Memory B cell (primary cell): ENCODE data around the gene TMEM14A.
"Not testable (repeated sequence)": the region's sequence is repeated elsewhere in the genome, so short reads cannot be mapped to it uniquely, and the experiment has no call there.

ENCODE experiments used
- ATAC-seq: fragments of 150-1000 bp; cut with Tn5 transposase; 2 replicates; pipeline ENCODE4 v1.10.0; 2021; ENCODE audit warnings: low read depth, mild to moderate bottlenecking, moderate library complexity
- DNase-seq, 2 donors: peaks; one replicate each; pipeline ENCODE4 v3.0.0; 2022; ENCODE audit warnings: low spot score in 2 of 2
- H3K27ac Mint-ChIP-seq: one replicate; pipeline ENCODE4 v1.8.0; 2022; ENCODE audit warnings: mild to moderate bottlenecking, moderate library complexity, mixed read lengths
- H3K27me3 Mint-ChIP-seq: one replicate; pipeline ENCODE4 v1.8.0; 2022; ENCODE audit warnings: mixed read lengths
- H3K36me3 Mint-ChIP-seq: one replicate; pipeline ENCODE4 v1.8.0; 2022; ENCODE audit warnings: mild to moderate bottlenecking, mixed read lengths
- H3K4me1 Mint-ChIP-seq: one replicate; pipeline ENCODE4 v1.8.0; 2022; ENCODE audit warnings: mixed read lengths
- H3K4me3 Mint-ChIP-seq: one replicate; pipeline ENCODE4 v1.8.0; 2022; ENCODE audit warnings: mild to moderate bottlenecking, moderate library complexity, mixed read lengths
- H3K9me3 Mint-ChIP-seq: one replicate; pipeline ENCODE4 v1.8.0; 2022; ENCODE audit warnings: mixed read lengths

Gene TMEM14A

GRCh38 chr6:52664186-52664990 is 6.5 kb upstream of the TMEM14A start:
- Mint-ChIP-seq H3K27ac (no peak overlapping the region), H3K27me3 (no peaks in the 10 kb centered on the region), H3K4me3 (no peak overlapping the region), H3K36me3 (no peaks in the 10 kb centered on the region), H3K4me1 (peaks cover 8% of the 10 kb centered on the region), H3K9me3 (no peaks in the 10 kb centered on the region)
- peak; percentile 78 for ATAC-seq
- DNase-seq = peak; percentile 48 to 62

- H3K27me3 Mint-ChIP-seq = no peaks in the 10 kb centered on the region
- H3K27ac Mint-ChIP-seq = no peak overlapping the region
- DNase-seq (no peak), ATAC-seq (no peak)
- no peaks in the 10 kb centered on the region for H3K36me3 Mint-ChIP-seq
- H3K4me1 Mint-ChIP-seq = peaks cover 8% of the 10 kb centered on the region
- no peaks in the 10 kb centered on the region for H3K9me3 Mint-ChIP-seq
- no peak overlapping the region for H3K4me3 Mint-ChIP-seq
These were observed 5.8 kb upstream of the TMEM14A start for GRCh38 chr6:52664991-52665686.

GRCh38 chr6:52666071-52666470 is 4.8 kb upstream of the TMEM14A start:
- Mint-ChIP-seq H3K4me3 (no peak overlapping the region), H3K9me3 (no peaks in the 10 kb centered on the region), H3K4me1 (peaks cover 10% of the 10 kb centered on the region), H3K36me3 (no peaks in the 10 kb centered on the region), H3K27ac (no peak overlapping the region), H3K27me3 (no peaks in the 10 kb centered on the region)
- ATAC-seq = no peak
- DNase-seq = no peak

- no peak for ATAC-seq
- Mint-ChIP-seq H3K4me3 (no peak overlapping the region), H3K36me3 (no peaks in the 10 kb centered on the region), H3K4me1 (peaks cover 13% of the 10 kb centered on the region), H3K27ac (no peak overlapping the region), H3K9me3 (no peaks in the 10 kb centered on the region), H3K27me3 (no peaks in the 10 kb centered on the region)
- no peak for DNase-seq
These were observed 4.4 kb upstream of the TMEM14A start for GRCh38 chr6:52666523-52666922.

- Mint-ChIP-seq H3K27ac (peak overlapping the region; percentile 40), H3K4me3 (no peak overlapping the region), H3K36me3 (no peaks in the 10 kb centered on the region), H3K9me3 (no peaks in the 10 kb centered on the region), H3K27me3 (no peaks in the 10 kb centered on the region), H3K4me1 (peaks cover 22% of the 10 kb centered on the region)
- no peak for DNase-seq
- peak; percentile 14 for ATAC-seq
These were observed 3.3 kb upstream of the TMEM14A start for GRCh38 chr6:52667572-52667971.

- H3K36me3 Mint-ChIP-seq = peaks cover 8% of the 10 kb centered on the region
- peak overlapping the region; percentile 85 for H3K27ac Mint-ChIP-seq
- no peaks in the 10 kb centered on the region for H3K27me3 Mint-ChIP-seq
- ATAC-seq (no peak), DNase-seq (no peak)
- peaks cover 35% of the 10 kb centered on the region for H3K4me1 Mint-ChIP-seq
- H3K4me3 Mint-ChIP-seq = peak overlapping the region; percentile 94
- peaks cover 4% of the 10 kb centered on the region for H3K9me3 Mint-ChIP-seq
These were observed 763 bp downstream of the TMEM14A start for GRCh38 chr6:52671676-52672075.

- ATAC-seq (no peak), DNase-seq (no peak)
- no peaks in the 10 kb centered on the region for H3K27me3 Mint-ChIP-seq
- H3K27ac Mint-ChIP-seq = no peak overlapping the region
- H3K36me3 Mint-ChIP-seq = peaks cover 12% of the 10 kb centered on the region
- H3K4me3 Mint-ChIP-seq = peak overlapping the region; percentile 94
- H3K4me1 Mint-ChIP-seq = peaks cover 31% of the 10 kb centered on the region
- peaks cover 4% of the 10 kb centered on the region for H3K9me3 Mint-ChIP-seq
These were observed 1.6 kb downstream of the TMEM14A start for GRCh38 chr6:52672412-52673025.

- Mint-ChIP-seq H3K4me3 (no peak overlapping the region), H3K27me3 (no peaks in the 10 kb centered on the region), H3K27ac (no peak overlapping the region), H3K36me3 (peaks cover 15% of the 10 kb centered on the region), H3K4me1 (peaks cover 27% of the 10 kb centered on the region), H3K9me3 (peaks cover 4% of the 10 kb centered on the region)
- ATAC-seq (no peak), DNase-seq (no peak)
These were observed 3.8 kb downstream of the TMEM14A start for GRCh38 chr6:52674666-52675065.

GRCh38 chr6:52675372-52675771 is 4.5 kb downstream of the TMEM14A start:
- no peak for ATAC-seq
- Mint-ChIP-seq H3K4me3 (no peak overlapping the region), H3K27me3 (no peaks in the 10 kb centered on the region), H3K27ac (no peak overlapping the region), H3K9me3 (peaks cover 4% of the 10 kb centered on the region), H3K36me3 (peaks cover 18% of the 10 kb centered on the region), H3K4me1 (peaks cover 29% of the 10 kb centered on the region)
- no peak for DNase-seq

- not testable (repeated sequence) for H3K27me3 Mint-ChIP-seq, H3K27ac Mint-ChIP-seq, DNase-seq, ATAC-seq, H3K4me3 Mint-ChIP-seq, H3K9me3 Mint-ChIP-seq
- Mint-ChIP-seq H3K4me1 (peaks cover 27% of the 10 kb centered on the region), H3K36me3 (peaks cover 18% of the 10 kb centered on the region)
These were observed 5.7 kb downstream of the TMEM14A start for GRCh38 chr6:52676631-52677030.

GRCh38 chr6:52681416-52681815 is 10.5 kb downstream of the TMEM14A start:
- H3K4me1 Mint-ChIP-seq = peaks cover 10% of the 10 kb centered on the region
- H3K36me3 Mint-ChIP-seq = peaks cover 25% of the 10 kb centered on the region
- H3K4me3 Mint-ChIP-seq = no peak overlapping the region
- no peaks in the 10 kb centered on the region for H3K27me3 Mint-ChIP-seq
- DNase-seq = no peak
- H3K9me3 Mint-ChIP-seq = no peaks in the 10 kb centered on the region
- no peak for ATAC-seq
- no peak overlapping the region for H3K27ac Mint-ChIP-seq

- no peak overlapping the region for H3K27ac Mint-ChIP-seq
- H3K4me1 Mint-ChIP-seq = peaks cover 5% of the 10 kb centered on the region
- H3K4me3 Mint-ChIP-seq = no peak overlapping the region
- DNase-seq = no peak
- H3K9me3 Mint-ChIP-seq = no peaks in the 10 kb centered on the region
- peaks cover 16% of the 10 kb centered on the region for H3K36me3 Mint-ChIP-seq
- no peaks in the 10 kb centered on the region for H3K27me3 Mint-ChIP-seq
- no peak for ATAC-seq
These were observed 16.2 kb downstream of the TMEM14A start for GRCh38 chr6:52686878-52687699.

GRCh38 chr6:52689857-52690256 is 18.9 kb downstream of the TMEM14A start:
- H3K36me3 Mint-ChIP-seq = peaks cover 7% of the 10 kb centered on the region
- DNase-seq (no peak), ATAC-seq (no peak)
- no peaks in the 10 kb centered on the region for H3K9me3 Mint-ChIP-seq
- H3K27me3 Mint-ChIP-seq = no peaks in the 10 kb centered on the region
- H3K4me3 Mint-ChIP-seq = no peak overlapping the region
- H3K4me1 Mint-ChIP-seq = peaks cover 3% of the 10 kb centered on the region
- H3K27ac Mint-ChIP-seq = no peak overlapping the region

GRCh38 chr6:52691718-52692117 is 20.8 kb downstream of the TMEM14A start:
- H3K27ac Mint-ChIP-seq = no peak overlapping the region
- no peak for DNase-seq
- no peaks in the 10 kb centered on the region for H3K9me3 Mint-ChIP-seq
- H3K36me3 Mint-ChIP-seq = peaks cover 4% of the 10 kb centered on the region
- no peak for ATAC-seq
- no peaks in the 10 kb centered on the region for H3K4me1 Mint-ChIP-seq
- H3K4me3 Mint-ChIP-seq = no peak overlapping the region
- no peaks in the 10 kb centered on the region for H3K27me3 Mint-ChIP-seq
